GM23338 (cell line): ENCODE measurements around the gene KCNIP1. TPM values are rescaled to one million over a fixed set of nuclear protein-coding genes. Genes with fewer than 3 reads are reported as not detected.

Experiments
- ATAC-seq: fragments of 200-7000 bp; cut with Tn5 transposase; 3 replicates; pipeline ENCODE4 v1.9.1; 2020
- DNase-seq: peaks from one replicate; pipeline ENCODE4 v3.0.0-alpha.2; 2015; ENCODE audit warnings: low spot score
- H2AFZ ChIP-seq: fragments of 200-600 bp; sonication (generic); 2 replicates; pipeline ENCODE4 v1.8.0; 2016; ENCODE audit warnings: antibody characterized with exemption, mild to moderate bottlenecking, moderate library complexity
- H3F3A ChIP-seq: fragments of 200-600 bp; sonication (generic); replicated peaks from 2 replicates; pipeline ENCODE4 v1.8.0; 2017; ENCODE audit warnings: antibody characterized with exemption, mixed run types, low read depth
- H3K27ac ChIP-seq: fragments of 200-600 bp; sonication (generic); 2 replicates; pipeline ENCODE4 v1.6.1; 2016; ENCODE audit warnings: low read depth
- H3K27me3 ChIP-seq: fragments of 200-600 bp; sonication (generic); 2 replicates; pipeline ENCODE4 v1.8.0; 2016; ENCODE audit warnings: mild to moderate bottlenecking, mixed run types, moderate library complexity; ENCODE audit not compliant: insufficient read depth
- H3K36me3 ChIP-seq: fragments of 200-600 bp; sonication (generic); 2 replicates; pipeline ENCODE4 v1.8.0; 2016; ENCODE audit warnings: mild to moderate bottlenecking; ENCODE audit not compliant: insufficient read depth
- H3K4me1 ChIP-seq: fragments of 200-600 bp; sonication (generic); 2 replicates; pipeline ENCODE4 v1.8.0; 2016; ENCODE audit warnings: mild to moderate bottlenecking, moderate library complexity; ENCODE audit not compliant: insufficient read depth
- H3K4me2 ChIP-seq: fragments of 200-600 bp; sonication (generic); 2 replicates; pipeline ENCODE4 v1.7.1; 2017; ENCODE audit warnings: mixed run types
- H3K4me3 ChIP-seq: fragments of 200-600 bp; sonication (generic); 2 replicates; pipeline ENCODE4 v1.6.1; 2016; ENCODE audit warnings: mixed run types
- H3K79me2 ChIP-seq: fragments of 200-600 bp; sonication (generic); replicated peaks from 2 replicates; pipeline ENCODE4 v1.8.0; 2017; ENCODE audit warnings: mild to moderate bottlenecking; ENCODE audit not compliant: insufficient read depth
- H3K9me2 ChIP-seq: fragments of 200-600 bp; sonication (generic); 2 replicates; pipeline ENCODE4 v1.8.0; 2017; ENCODE audit not compliant: insufficient read depth
- H4K20me1 ChIP-seq: fragments of 200-600 bp; sonication (generic); replicated peaks from 2 replicates; pipeline ENCODE4 v1.8.0; 2017; ENCODE audit warnings: mild to moderate bottlenecking; ENCODE audit not compliant: insufficient read depth
- H3K27ac Mint-ChIP-seq: 2 replicates; pipeline ENCODE4 v1.8.0; 2020; ENCODE audit warnings: inconsistent platforms, mild to moderate bottlenecking, moderate library complexity, mixed read lengths
- H3K27me3 Mint-ChIP-seq: 3 replicates; pipeline ENCODE4 v1.8.0; 2022; ENCODE audit warnings: low read depth, mild to moderate bottlenecking, moderate library complexity, mixed read lengths, inconsistent platforms; ENCODE audit not compliant: insufficient read depth, poor library complexity
- H3K36me3 Mint-ChIP-seq: 3 replicates; pipeline ENCODE4 v1.8.0; 2021; ENCODE audit warnings: low read depth, mild to moderate bottlenecking, inconsistent platforms, moderate library complexity, mixed read lengths
- H3K4me1 Mint-ChIP-seq: 3 replicates; pipeline ENCODE4 v1.8.0; 2020; ENCODE audit warnings: mild to moderate bottlenecking, inconsistent platforms, mixed read lengths
- H3K4me3 Mint-ChIP-seq: 3 replicates; pipeline ENCODE4 v1.8.0; 2021; ENCODE audit warnings: moderate library complexity, mild to moderate bottlenecking, inconsistent platforms, mixed read lengths
- H3K9me3 Mint-ChIP-seq: 3 replicates; pipeline ENCODE4 v1.8.0; 2020; ENCODE audit warnings: moderate library complexity, mild to moderate bottlenecking, inconsistent platforms, mixed read lengths
- CREB1 ChIP-seq: fragments of 250-450 bp; sonication (Bioruptor Pico); IDR thresholded peaks from 2 replicates; pipeline ENCODE4 v1.5.0; 2020; ENCODE audit warnings: low read depth, mild to moderate bottlenecking, moderate library complexity
- EZH2 ChIP-seq: fragments of 200-600 bp; sonication (generic); IDR thresholded peaks from one replicate; pipeline ENCODE4 v1.8.0; 2017; ENCODE audit warnings: antibody characterized with exemption, mild to moderate bottlenecking, low read depth; ENCODE audit not compliant: unreplicated experiment
- EZH2phosphoT487 ChIP-seq: fragments of 200-600 bp; sonication (generic); IDR thresholded peaks from one replicate; pipeline ENCODE4 v1.8.1; 2018; ENCODE audit warnings: antibody characterized with exemption; ENCODE audit not compliant: unreplicated experiment
- JUNB ChIP-seq: IDR thresholded peaks from one replicate; pipeline ENCODE4 v1.6.1; 2016; ENCODE audit warnings: antibody characterized with exemption; ENCODE audit not compliant: unreplicated experiment
- STAT1 ChIP-seq: IDR thresholded peaks from one replicate; pipeline ENCODE4 v1.6.1; 2016; ENCODE audit warnings: antibody characterized with exemption; ENCODE audit not compliant: unreplicated experiment
- ZNF114 ChIP-seq: fragments of 250-450 bp; sonication (Bioruptor Pico); IDR thresholded peaks from 2 replicates; pipeline ENCODE4 v1.5.0; 2020; ENCODE audit warnings: mild to moderate bottlenecking, moderate library complexity
- ZNF331 ChIP-seq: fragments of 250-450 bp; sonication (Bioruptor Pico); IDR thresholded peaks from 2 replicates; pipeline ENCODE4 v1.5.0; 2020; ENCODE audit warnings: low read depth, mild to moderate bottlenecking, moderate library complexity
- ZNF462 ChIP-seq: fragments of 250-450 bp; sonication (Bioruptor Pico); IDR thresholded peaks from 2 replicates; pipeline ENCODE4 v1.5.0; 2020; ENCODE audit warnings: mild to moderate bottlenecking, moderate library complexity
- polyA plus RNA-seq: library from polyadenylated mRNA; unstranded; fragments of >200 nt; fragmentation: Nextera tagmentation; extraction: Ambion mirVana; gene quantifications from 2 replicates; pipeline ENCODE4 v1.2.1, GENCODE V29; 2016
- total RNA-seq: library from RNA; depleted of rRNA; stranded (reverse); fragments of >200 nt; shearing (Covaris generic); gene quantifications from 2 replicates; pipeline ENCODE4 v1.2.3, GENCODE V29; 2014
- TF ChIP-seq, protein P1 (sequence below): IDR thresholded peaks from 2 replicates; pipeline ENCODE4 v1.6.1; 2016; ENCODE audit warnings: antibody characterized with exemption
- TF ChIP-seq, protein P2 (sequence below), 2 experiments: fragments of 200-600 bp in 1 of 2; sonication (generic) in 1 of 2; conservative IDR thresholded peaks; 2 replicates each; pipeline versions ENCODE4 v1.5.1 to v1.6.1; 2016 to 2017; ENCODE audit warnings: antibody characterized with exemption in 2 of 2, low read depth in 2 of 2, mild to moderate bottlenecking in 2 of 2, moderate library complexity in 1 of 2

KCNIP1 gene
- total and polyA plus RNA-seq, 2 experiments from 2014 or later: 0.31 to 0.87 TPM

DNA sequence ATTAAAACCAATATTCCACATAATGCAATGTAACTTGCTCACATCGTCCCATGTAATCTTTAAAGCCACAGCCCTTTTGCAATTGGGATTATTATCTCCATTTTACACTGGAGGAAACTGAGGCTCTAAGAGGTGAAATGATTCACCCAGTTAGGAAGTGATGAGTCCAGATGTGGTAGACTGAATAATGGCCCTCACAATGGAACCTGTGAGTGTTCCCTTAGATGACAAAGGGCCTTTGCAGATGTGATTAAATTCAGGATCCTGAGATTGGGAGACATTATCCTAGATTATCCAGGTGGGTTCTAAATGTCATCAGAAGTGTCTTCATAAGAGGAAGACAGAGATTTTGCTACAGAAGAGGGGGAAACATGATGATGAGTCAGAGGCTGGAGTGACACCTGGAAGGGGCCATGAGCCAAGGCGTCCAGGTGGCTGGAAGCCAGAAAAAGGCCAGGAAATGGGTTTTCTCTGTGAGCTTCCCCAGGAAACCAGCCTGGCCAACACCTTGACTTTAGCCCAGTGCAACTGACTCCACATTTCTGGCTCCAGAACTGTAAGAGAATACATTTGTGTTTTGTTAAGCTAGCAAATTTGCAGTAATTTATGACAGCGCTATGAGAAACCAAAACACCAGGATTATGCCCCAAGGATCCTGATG lies 139.1 kb downstream of the KCNIP1 start:
- Histone ChIP-seq H3K4me1 (peaks cover 12% of the 10 kb centered on the region), H3K27ac (no peak overlapping the region), H3K4me2 (no peak overlapping the region), H4K20me1 (no peaks in the 10 kb centered on the region), H3K27me3 (no peaks in the 10 kb centered on the region), H3K36me3 (no peaks in the 10 kb centered on the region), H3F3A (peaks cover 4% of the 10 kb centered on the region; the same call in 1 of the 2 replicates), H2AFZ (no peak overlapping the region), H3K4me3 (no peak overlapping the region), H3K9me2 (0 out of 2 replicates have a peak, but pooled peaks cover 7% of the 10 kb centered on the region), H3K79me2 (no peaks in the 10 kb centered on the region)
- DNase-seq (no peak), ATAC-seq (no peak)
- TF ChIP-seq ZNF462 (CRISPR knock-in tag) (no peak), EZH2phosphoT487 (no peak)
- no peak overlapping the region for H3K4me3 Mint-ChIP-seq
- peaks cover 2% of the 10 kb centered on the region for H3K27me3 Mint-ChIP-seq
- H3K36me3 Mint-ChIP-seq: no peaks in the 10 kb centered on the region
- H3K27ac Mint-ChIP-seq: no peak overlapping the region
- H3K9me3 Mint-ChIP-seq: no peaks in the 10 kb centered on the region; the same call in 2 of the 3 replicates
- H3K4me1 Mint-ChIP-seq: peaks cover 18% of the 10 kb centered on the region

GRCh38 chr5:170643591-170643990 lies 139.8 kb downstream of the KCNIP1 start:
- Histone ChIP-seq H3K27me3 (no peaks in the 10 kb centered on the region), H3K27ac (no peak overlapping the region), H3K4me2 (no peak overlapping the region), H3F3A (peaks cover 4% of the 10 kb centered on the region; the same call in 1 of the 2 replicates), H2AFZ (no peak overlapping the region), H3K79me2 (no peaks in the 10 kb centered on the region), H4K20me1 (no peaks in the 10 kb centered on the region), H3K9me2 (peaks cover 12% of the 10 kb centered on the region; the same call in 1 of the 2 replicates), H3K4me1 (peaks cover 16% of the 10 kb centered on the region), H3K36me3 (no peaks in the 10 kb centered on the region), H3K4me3 (no peak overlapping the region)
- no peaks in the 10 kb centered on the region; the same call in 2 of the 3 replicates for H3K9me3 Mint-ChIP-seq
- no peaks in the 10 kb centered on the region for H3K36me3 Mint-ChIP-seq
- H3K4me1 Mint-ChIP-seq: peaks cover 15% of the 10 kb centered on the region
- H3K4me3 Mint-ChIP-seq: no peak overlapping the region
- H3K27ac Mint-ChIP-seq: no peak overlapping the region
- DNase-seq (no peak), ATAC-seq (no peak)
- peaks cover 2% of the 10 kb centered on the region for H3K27me3 Mint-ChIP-seq
- TF ChIP-seq, protein P1, sequence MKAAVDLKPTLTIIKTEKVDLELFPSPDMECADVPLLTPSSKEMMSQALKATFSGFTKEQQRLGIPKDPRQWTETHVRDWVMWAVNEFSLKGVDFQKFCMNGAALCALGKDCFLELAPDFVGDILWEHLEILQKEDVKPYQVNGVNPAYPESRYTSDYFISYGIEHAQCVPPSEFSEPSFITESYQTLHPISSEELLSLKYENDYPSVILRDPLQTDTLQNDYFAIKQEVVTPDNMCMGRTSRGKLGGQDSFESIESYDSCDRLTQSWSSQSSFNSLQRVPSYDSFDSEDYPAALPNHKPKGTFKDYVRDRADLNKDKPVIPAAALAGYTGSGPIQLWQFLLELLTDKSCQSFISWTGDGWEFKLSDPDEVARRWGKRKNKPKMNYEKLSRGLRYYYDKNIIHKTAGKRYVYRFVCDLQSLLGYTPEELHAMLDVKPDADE: no peak
- TF ChIP-seq, protein P2, sequence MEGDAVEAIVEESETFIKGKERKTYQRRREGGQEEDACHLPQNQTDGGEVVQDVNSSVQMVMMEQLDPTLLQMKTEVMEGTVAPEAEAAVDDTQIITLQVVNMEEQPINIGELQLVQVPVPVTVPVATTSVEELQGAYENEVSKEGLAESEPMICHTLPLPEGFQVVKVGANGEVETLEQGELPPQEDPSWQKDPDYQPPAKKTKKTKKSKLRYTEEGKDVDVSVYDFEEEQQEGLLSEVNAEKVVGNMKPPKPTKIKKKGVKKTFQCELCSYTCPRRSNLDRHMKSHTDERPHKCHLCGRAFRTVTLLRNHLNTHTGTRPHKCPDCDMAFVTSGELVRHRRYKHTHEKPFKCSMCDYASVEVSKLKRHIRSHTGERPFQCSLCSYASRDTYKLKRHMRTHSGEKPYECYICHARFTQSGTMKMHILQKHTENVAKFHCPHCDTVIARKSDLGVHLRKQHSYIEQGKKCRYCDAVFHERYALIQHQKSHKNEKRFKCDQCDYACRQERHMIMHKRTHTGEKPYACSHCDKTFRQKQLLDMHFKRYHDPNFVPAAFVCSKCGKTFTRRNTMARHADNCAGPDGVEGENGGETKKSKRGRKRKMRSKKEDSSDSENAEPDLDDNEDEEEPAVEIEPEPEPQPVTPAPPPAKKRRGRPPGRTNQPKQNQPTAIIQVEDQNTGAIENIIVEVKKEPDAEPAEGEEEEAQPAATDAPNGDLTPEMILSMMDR (conservative IDR thresholded peaks at IDR 0.05; ENCODE audit: low read depth in 2 of 2): no peak
- TF ChIP-seq ZNF114 (CRISPR knock-in tag) (no peak), CREB1 (CRISPR knock-in tag) (no peak), ZNF331 (no peak), EZH2 (no peak), JUNB (no peak), STAT1 (no peak)
